Naive thymus-derived CD4-positive, alpha-beta T cell (primary cell): ENCODE measurements around the gene STX17. TPM values are rescaled to one million over a fixed set of nuclear protein-coding genes. Genes with fewer than 3 reads are reported as not detected.

Experiments used
- ATAC-seq: fragments of 150-1000 bp; cut with Tn5 transposase; 2 replicates; pipeline ENCODE4 v1.10.0; 2021; ENCODE audit warnings: mild to moderate bottlenecking, moderate library complexity
- CTCF ChIA-PET: fragments of 350-600 bp; sonication (Branson Sonifier 250); formaldehyde crosslinking; loops from one replicate; lab custom pipeline; 2021; ENCODE audit warnings: antibody characterized with exemption; lab: Charles Lee
- POLR2A ChIA-PET: fragments of 350-600 bp; sonication (Branson Sonifier 250); formaldehyde crosslinking; loops from one replicate; lab custom pipeline; 2021; ENCODE audit warnings: antibody characterized with exemption, inconsistent platforms; lab: Charles Lee
- DNase-seq, 9 donors: peaks; one replicate each; pipeline versions ENCODE4 v3.0.0 to v3.0.0-alpha.2; 2020 to 2022; ENCODE audit warnings: mixed read lengths in 1 of 9
- H3K27ac ChIP-seq: one replicate; pipeline ENCODE4 v1.7.0; 2013; ENCODE audit warnings: mild to moderate bottlenecking, low read depth, low read length, moderate library complexity
- H3K27me3 ChIP-seq, 2 donors: one replicate each; pipeline ENCODE4 v1.7.0; 2013; ENCODE audit warnings: low read length in 2 of 2, mild to moderate bottlenecking in 2 of 2, moderate library complexity in 2 of 2; ENCODE audit not compliant: control insufficient read depth in 2 of 2, insufficient read depth in 2 of 2
- H3K36me3 ChIP-seq, 3 experiments: 1 replicate in 2 of 3; 2 replicates in 1 of 3; pipeline ENCODE4 v1.7.0; 2013; ENCODE audit warnings: low read length in 3 of 3, mild to moderate bottlenecking in 3 of 3, moderate library complexity in 1 of 3; ENCODE audit not compliant: insufficient read depth in 3 of 3, control insufficient read depth in 2 of 3
- H3K4me1 ChIP-seq, 2 donors: one replicate each; pipeline ENCODE4 v1.7.0; 2013; ENCODE audit warnings: low read length in 2 of 2, mild to moderate bottlenecking in 2 of 2, moderate library complexity in 1 of 2; ENCODE audit not compliant: control insufficient read depth in 2 of 2, insufficient read depth in 2 of 2
- H3K4me3 ChIP-seq: 2 replicates; pipeline ENCODE4 v1.7.0; 2013; ENCODE audit warnings: mild to moderate bottlenecking, low read length
- H3K9me3 ChIP-seq, 3 experiments: 1 replicate in 2 of 3; 2 replicates in 1 of 3; pipeline ENCODE4 v1.7.0; 2013; ENCODE audit warnings: low read length in 3 of 3; ENCODE audit not compliant: control insufficient read depth in 2 of 3
- H3K27ac Mint-ChIP-seq, 9 donors: one replicate each; pipeline ENCODE4 v1.8.0; 2020 to 2022; ENCODE audit warnings: mixed read lengths in 9 of 9, mild to moderate bottlenecking in 8 of 9, moderate library complexity in 5 of 9, inconsistent platforms in 2 of 9
- H3K27me3 Mint-ChIP-seq, 5 donors: one replicate each; pipeline ENCODE4 v1.8.0; 2021 to 2022; ENCODE audit warnings: mixed read lengths in 5 of 5, mild to moderate bottlenecking in 1 of 5
- H3K36me3 Mint-ChIP-seq, 5 donors: one replicate each; pipeline ENCODE4 v1.8.0; 2020 to 2022; ENCODE audit warnings: mixed read lengths in 5 of 5, mild to moderate bottlenecking in 3 of 5, inconsistent platforms in 1 of 5
- H3K4me1 Mint-ChIP-seq, 7 donors: one replicate each; pipeline ENCODE4 v1.8.0; 2020 to 2022; ENCODE audit warnings: mixed read lengths in 7 of 7, mild to moderate bottlenecking in 3 of 7, inconsistent platforms in 1 of 7
- H3K4me3 Mint-ChIP-seq, 10 donors: one replicate each; pipeline ENCODE4 v1.8.0; 2020 to 2022; ENCODE audit warnings: mild to moderate bottlenecking in 10 of 10, mixed read lengths in 10 of 10, moderate library complexity in 6 of 10, inconsistent platforms in 2 of 10
- H3K9me3 Mint-ChIP-seq, 11 donors: one replicate each; pipeline ENCODE4 v1.8.0; 2020 to 2022; ENCODE audit warnings: mixed read lengths in 11 of 11, mild to moderate bottlenecking in 4 of 11, inconsistent platforms in 1 of 11, moderate library complexity in 1 of 11
- intact Hi-C, 2 donors: fragments of 100-400 bp; cut with micrococcal nuclease; formaldehyde crosslinking; loops; one replicate each; pipeline ENCODE4 v1.15.1; 2023
- polyA plus RNA-seq, 2 donors: library from polyadenylated mRNA; unstranded; fragments of 300-500 nt; fragmentation: Illumina TruSeq; gene quantifications; one replicate each; pipeline ENCODE4 v1.2.3, GENCODE V29; 2021
- total RNA-seq, 6 experiments: library from RNA in 5 of 6; stranded (reverse) in 5 of 6; gene quantifications; 1 replicate in 5 of 6; 2 replicates in 1 of 6; pipeline ENCODE4 v1.2.3 and lab custom pipeline; 2021 to 2026

The STX17 gene
- total and polyA plus RNA-seq, 7 experiments from 2014 or later: 33.7 to 63.2 (median 39.8) TPM

- ChIA-PET CTCF (no interaction called here), POLR2A (no interaction called here)
- no peaks in the 10 kb centered on the region for H3K27me3 ChIP-seq
- peaks cover 6 to 15% of the 10 kb centered on the region in 2 donors for H3K4me1 ChIP-seq
- no peak overlapping the region for H3K27ac ChIP-seq
- intact Hi-C loops: no loop called here
- no peaks in the 10 kb centered on the region for H3K9me3 ChIP-seq
- peaks cover 0 to 37% (median 20%) of the 10 kb centered on the region in 5 donors for H3K36me3 Mint-ChIP-seq
- ATAC-seq: no peak
- H3K36me3 ChIP-seq: peaks cover 3 to 21% (median 6%) of the 10 kb centered on the region in 3 experiments
- no peak for DNase-seq
- peaks cover 26 to 68% (median 55%) of the 10 kb centered on the region in 7 donors for H3K4me1 Mint-ChIP-seq
- H3K27ac Mint-ChIP-seq: no peak overlapping the region
- no peak overlapping the region for H3K4me3 ChIP-seq
- no peaks in the 10 kb centered on the region for H3K27me3 Mint-ChIP-seq
- peak overlapping the region in 2 of 10 donors; percentile 10 to 29 for H3K4me3 Mint-ChIP-seq
- H3K9me3 Mint-ChIP-seq: no peaks in the 10 kb centered on the region
Observed at GRCh38 chr9:99911600-99911999, 5.1 kb downstream of the STX17 start.

GRCh38 chr9:99916650-99917049 lies 10.2 kb downstream of the STX17 start:
- Histone ChIP-seq H3K4me3 (no peak overlapping the region), H3K4me1 (peaks cover 1 to 8% of the 10 kb centered on the region in 2 donors), H3K36me3 (peaks cover 6 to 39% (median 14%) of the 10 kb centered on the region in 3 experiments), H3K9me3 (no peaks in the 10 kb centered on the region), H3K27me3 (no peaks in the 10 kb centered on the region), H3K27ac (no peak overlapping the region)
- no peak overlapping the region for H3K27ac Mint-ChIP-seq
- ChIA-PET CTCF (no interaction called here), POLR2A (no interaction called here)
- intact Hi-C loops: no loop called here
- H3K4me1 Mint-ChIP-seq: peaks cover 20 to 69% (median 59%) of the 10 kb centered on the region in 7 donors
- no peak for DNase-seq
- H3K9me3 Mint-ChIP-seq: no peaks in the 10 kb centered on the region
- peaks cover under 1 to 69% (median 61%) of the 10 kb centered on the region in 5 donors for H3K36me3 Mint-ChIP-seq
- no peak overlapping the region for H3K4me3 Mint-ChIP-seq
- H3K27me3 Mint-ChIP-seq: no peaks in the 10 kb centered on the region
- no peak for ATAC-seq

GRCh38 chr9:99918134-99918533 lies 11.7 kb downstream of the STX17 start:
- Mint-ChIP-seq H3K4me3 (peak overlapping the region in 1 of 10 donors; percentile 11), H3K4me1 (peaks cover 28 to 73% (median 66%) of the 10 kb centered on the region in 7 donors), H3K27ac (no peak overlapping the region), H3K36me3 (peaks cover 12 to 77% (median 68%) of the 10 kb centered on the region in 5 donors), H3K27me3 (no peaks in the 10 kb centered on the region), H3K9me3 (peaks cover 0 to 4% (median 0%) of the 10 kb centered on the region in 11 donors)
- H3K4me3 ChIP-seq: no peak overlapping the region
- H3K27me3 ChIP-seq: no peaks in the 10 kb centered on the region
- intact Hi-C loops: no loop called here
- DNase-seq (no peak), ATAC-seq (no peak)
- ChIA-PET POLR2A (interaction anchor here (0.9 kb wide), 1 partner anchor 11 kb away, joined by 3 read pairs; no protein-coding TSS in a partner anchor), CTCF (interaction anchor here (1.6 kb wide), 1 partner anchor 9 kb away, joined by 3 read pairs; no protein-coding TSS in a partner anchor)
- H3K27ac ChIP-seq: no peak overlapping the region
- H3K36me3 ChIP-seq: peaks cover 6 to 44% (median 14%) of the 10 kb centered on the region in 3 experiments
- H3K9me3 ChIP-seq: no peaks in the 10 kb centered on the region
- peaks cover 2 to 8% of the 10 kb centered on the region in 2 donors for H3K4me1 ChIP-seq

- peak overlapping the region in 4 of 10 donors; percentile 7 to 37 (median 22) for H3K4me3 Mint-ChIP-seq
- POLR2A ChIA-PET: no interaction called here
- peaks cover 13 to 88% (median 80%) of the 10 kb centered on the region in 5 donors for H3K36me3 Mint-ChIP-seq
Observed at GRCh38 chr9:99919930-99920329, 13.5 kb downstream of the STX17 start.

GRCh38 chr9:99921875-99922710 lies 15.6 kb downstream of the STX17 start:
- peaks cover 6 to 8% of the 10 kb centered on the region in 2 donors for H3K4me1 ChIP-seq
- H3K27ac Mint-ChIP-seq: peak overlapping the region in 8 of 9 donors; percentile 25 to 76 (median 49)
- H3K36me3 Mint-ChIP-seq: peaks cover 17 to 89% (median 82%) of the 10 kb centered on the region in 5 donors
- no peaks in the 10 kb centered on the region for H3K27me3 ChIP-seq
- no peaks in the 10 kb centered on the region for H3K9me3 ChIP-seq
- H3K4me1 Mint-ChIP-seq: peaks cover 34 to 70% (median 58%) of the 10 kb centered on the region in 7 donors
- H3K4me3 Mint-ChIP-seq: peak overlapping the region in 3 of 10 donors; percentile 2 to 46 (median 17)
- no peak overlapping the region for H3K27ac ChIP-seq
- POLR2A ChIA-PET: interaction anchor here (1.5 kb wide), 1 partner anchor 15 kb away, joined by 3 read pairs; no protein-coding TSS in a partner anchor
- intact Hi-C loops: no loop called here
- peak; percentile 54 for ATAC-seq
- no peak overlapping the region for H3K4me3 ChIP-seq
- DNase-seq: no peak
- peaks cover 0 to 23% (median 10%) of the 10 kb centered on the region in 11 donors for H3K9me3 Mint-ChIP-seq
- no peaks in the 10 kb centered on the region for H3K27me3 Mint-ChIP-seq
- peaks cover 4 to 36% (median 8%) of the 10 kb centered on the region in 3 experiments for H3K36me3 ChIP-seq
- CTCF ChIA-PET: no interaction called here

More at GRCh38 chr9:99919930-99920329, 13.5 kb downstream of the STX17 start:
- peaks cover 10 to 54% (median 14%) of the 10 kb centered on the region in 3 experiments for H3K36me3 ChIP-seq
- intact Hi-C loops: no loop called here
- H3K9me3 Mint-ChIP-seq: peaks cover 0 to 10% (median 4%) of the 10 kb centered on the region in 11 donors
- no peak overlapping the region for H3K4me3 ChIP-seq
- no peaks in the 10 kb centered on the region for H3K9me3 ChIP-seq
- H3K4me1 Mint-ChIP-seq: peaks cover 31 to 68% (median 58%) of the 10 kb centered on the region in 7 donors
- CTCF ChIA-PET: no interaction called here
- H3K27me3 Mint-ChIP-seq: no peaks in the 10 kb centered on the region
- DNase-seq: no peak
- H3K4me1 ChIP-seq: peaks cover 6 to 8% of the 10 kb centered on the region in 2 donors
- no peak overlapping the region for H3K27ac ChIP-seq
- no peak for ATAC-seq
- no peaks in the 10 kb centered on the region for H3K27me3 ChIP-seq
- peak overlapping the region in 2 of 9 donors; percentile 61 to 71 for H3K27ac Mint-ChIP-seq

GRCh38 chr9:99922711-99923030 lies 16.2 kb downstream of the STX17 start:
- no peaks in the 10 kb centered on the region for H3K9me3 ChIP-seq
- ATAC-seq (no peak), DNase-seq (no peak)
- ChIA-PET POLR2A (interaction anchor here (1.5 kb wide), 1 partner anchor 16 kb away, joined by 3 read pairs; no protein-coding TSS in a partner anchor), CTCF (no interaction called here)
- H3K4me1 ChIP-seq: peaks cover 6 to 8% of the 10 kb centered on the region in 2 donors
- H3K4me3 ChIP-seq: no peak overlapping the region
- Mint-ChIP-seq H3K9me3 (peaks cover 0 to 25% (median 10%) of the 10 kb centered on the region in 11 donors), H3K27me3 (no peaks in the 10 kb centered on the region), H3K4me1 (peaks cover 34 to 65% (median 54%) of the 10 kb centered on the region in 7 donors), H3K4me3 (peak overlapping the region in 3 of 10 donors; percentile 1 to 46 (median 29)), H3K36me3 (peaks cover 18 to 85% (median 78%) of the 10 kb centered on the region in 5 donors), H3K27ac (peak overlapping the region in 5 of 9 donors; percentile 25 to 76 (median 52))
- no peaks in the 10 kb centered on the region for H3K27me3 ChIP-seq
- H3K27ac ChIP-seq: no peak overlapping the region
- H3K36me3 ChIP-seq: peaks cover 3 to 34% (median 4%) of the 10 kb centered on the region in 3 experiments
- intact Hi-C loops: no loop called here
